GM18951 (cell line): Measurements from ENCODE around the gene LRRC7.

Experiments used
- POLR2A ChIP-seq: IDR thresholded peaks from 4 replicates; pipeline ENCODE4 v1.6.1; 2011; ENCODE audit warnings: mild to moderate bottlenecking; ENCODE audit not compliant: insufficient read length, insufficient read depth; ENCODE audit errors: extremely low read depth
- in situ Hi-C: fragments of 300-500 bp; cut with MboI; formaldehyde crosslinking; loops from one replicate; pipeline ENCODE4 v1.12.0; 2022; ENCODE audit warnings: low sequenced_read_pairs, mixed read lengths, inconsistent platforms; ENCODE audit not compliant: unreplicated experiment

Gene LRRC7

GRCh38 chr1:69967245-69967766, 399.6 kb downstream of the LRRC7 start:
- TF ChIP-seq POLR2A, result no peak
- in situ Hi-C loops, result no loop called here

DNA sequence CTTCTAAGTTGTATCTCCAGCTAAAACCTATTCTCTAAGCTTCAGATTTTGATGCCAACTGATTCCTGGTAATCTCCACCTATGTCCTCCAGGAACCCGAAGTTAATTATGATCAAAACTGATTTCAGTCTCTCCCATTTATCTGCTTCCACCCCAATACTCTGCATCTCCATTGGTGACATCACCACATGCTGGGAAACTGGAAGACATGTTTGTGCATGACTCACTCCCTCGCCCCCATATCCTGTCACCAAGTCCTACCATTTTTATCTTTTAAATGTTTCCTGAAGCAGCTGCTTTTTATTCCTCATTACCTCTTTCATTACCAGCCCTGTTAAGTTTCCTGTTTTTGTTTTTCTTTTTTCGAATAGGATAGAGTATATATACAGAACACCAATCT, 409.2 kb downstream of the LRRC7 start:
- in situ Hi-C loops, result no loop called here
- TF ChIP-seq POLR2A, result no peak

DNA sequence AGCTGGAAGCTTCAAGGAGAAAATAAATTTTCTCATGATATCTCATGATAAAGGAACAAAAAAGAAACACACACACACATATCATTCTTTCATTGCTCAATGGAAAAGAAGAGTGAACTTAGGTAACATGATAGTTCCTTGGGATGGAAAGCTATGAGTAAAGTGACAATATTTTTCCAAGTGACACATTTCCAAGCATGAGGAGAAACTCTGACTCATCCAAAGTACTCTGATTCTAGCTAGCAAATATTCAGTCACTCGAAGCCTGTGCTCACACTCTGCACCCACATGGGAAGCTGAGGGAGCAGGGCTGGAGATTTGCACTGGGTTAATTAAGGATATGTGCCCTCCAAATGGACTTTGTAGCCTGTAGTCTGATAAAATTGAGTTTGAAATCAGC, 415.3 kb downstream of the LRRC7 start:
- in situ Hi-C loops, result no loop called here
- TF ChIP-seq POLR2A, result no peak

- in situ Hi-C loops, result no loop called here
- TF ChIP-seq POLR2A, result no peak
Observed at GRCh38 chr1:69985376-69985775, 417.7 kb downstream of the LRRC7 start.

GRCh38 chr1:69985901-69986439, 418.2 kb downstream of the LRRC7 start:
- in situ Hi-C loops, result no loop called here
- TF ChIP-seq POLR2A, result no peak

- in situ Hi-C loops, result no loop called here
- no peak for TF ChIP-seq POLR2A
Observed at GRCh38 chr1:69987881-69988280, 420.2 kb downstream of the LRRC7 start.

GRCh38 chr1:69991644-69992043, 423.9 kb downstream of the LRRC7 start:
- TF ChIP-seq POLR2A, result no peak
- in situ Hi-C loops, result no loop called here

DNA sequence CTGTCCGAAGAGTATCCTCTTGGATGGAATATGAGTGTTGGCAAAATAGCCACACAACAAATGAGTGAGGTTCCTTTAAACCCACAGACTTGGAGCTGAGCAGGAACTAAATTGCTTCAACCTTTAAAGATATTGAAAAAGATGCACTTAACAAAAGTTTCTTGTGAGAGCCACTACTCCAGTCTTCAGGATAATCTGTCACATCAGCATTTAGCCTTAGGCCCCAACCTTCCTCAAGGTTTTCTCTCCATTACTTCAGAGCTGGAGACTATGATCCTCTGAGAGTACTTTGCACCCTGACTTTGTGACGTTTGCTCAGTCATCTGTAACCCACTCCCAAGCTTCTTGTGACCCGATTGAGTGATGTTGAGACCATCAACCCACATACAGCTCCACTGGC, 424.9 kb downstream of the LRRC7 start:
- no peak for TF ChIP-seq POLR2A
- in situ Hi-C loops, result no loop called here

DNA sequence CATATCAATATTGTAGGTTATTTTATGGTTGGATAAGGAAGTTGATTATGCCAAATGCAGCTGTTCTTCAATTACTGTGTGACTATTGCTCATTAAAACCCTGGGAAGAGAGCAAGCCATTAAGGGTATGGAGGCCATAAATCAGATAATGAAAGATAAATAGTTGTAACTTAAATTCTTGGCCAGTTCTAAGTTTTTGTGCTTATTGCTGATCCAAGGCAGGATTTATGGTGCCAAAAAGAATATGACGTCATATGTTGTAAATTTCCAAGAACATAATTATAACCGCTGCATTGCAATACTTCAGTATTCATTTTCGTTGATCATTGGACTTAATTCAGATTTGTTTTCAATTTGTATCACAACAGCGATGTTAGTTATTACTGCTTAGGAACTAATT, 426.1 kb downstream of the LRRC7 start:
- in situ Hi-C loops, result no loop called here
- TF ChIP-seq POLR2A, result no peak

GRCh38 chr1:69994241-69994640, 426.5 kb downstream of the LRRC7 start:
- TF ChIP-seq POLR2A, result no peak
- in situ Hi-C loops, result no loop called here

DNA sequence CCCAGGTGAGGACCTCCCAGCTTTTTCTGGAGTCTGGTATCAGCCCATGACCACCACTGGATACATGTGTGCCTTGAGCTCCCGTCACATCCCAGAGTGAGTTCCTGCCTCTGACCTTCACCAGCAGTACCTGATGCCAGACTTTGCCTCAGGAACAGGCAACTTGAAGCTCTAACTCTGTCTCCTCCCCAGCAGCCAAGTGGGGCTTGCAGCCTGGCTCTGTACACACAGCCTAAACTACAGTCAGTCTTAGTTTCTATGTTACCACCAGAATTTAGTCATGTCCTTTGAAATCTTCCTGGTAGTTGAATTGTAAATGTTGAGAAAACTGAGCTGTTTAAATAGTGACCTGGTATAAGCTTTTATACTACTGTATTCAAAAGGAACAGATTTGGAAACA, 431.1 kb downstream of the LRRC7 start:
- in situ Hi-C loops, result no loop called here
- TF ChIP-seq POLR2A, result no peak

- TF ChIP-seq POLR2A, result no peak
- in situ Hi-C loops, result no loop called here
Observed at GRCh38 chr1:70003211-70003908, 435.6 kb downstream of the LRRC7 start.

- in situ Hi-C loops, result no loop called here
- no peak for TF ChIP-seq POLR2A
Observed at GRCh38 chr1:70005386-70006034, 437.8 kb downstream of the LRRC7 start.

DNA sequence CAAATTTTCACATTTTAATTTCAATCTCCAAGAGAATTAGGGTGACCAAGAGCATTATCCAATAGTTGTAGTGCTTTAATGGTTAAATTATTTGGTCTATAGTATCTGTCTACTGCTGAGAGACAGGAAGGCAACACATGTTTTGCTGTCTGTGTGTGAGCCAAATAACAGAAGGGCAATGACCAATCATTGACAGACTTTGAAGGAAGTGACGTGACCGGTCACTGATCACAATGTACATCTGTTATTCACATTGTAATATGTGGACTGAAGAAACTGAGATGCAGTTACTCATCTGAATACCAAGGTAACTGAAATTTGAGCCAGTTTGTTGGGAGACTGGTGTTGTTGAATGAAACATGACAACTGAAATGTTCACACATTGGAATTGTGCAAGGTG, 440.9 kb downstream of the LRRC7 start:
- in situ Hi-C loops, result no loop called here
- TF ChIP-seq POLR2A, result no peak
